ENCODE measurements around the gene GGA2.
"Not testable (repeated sequence)": the region's sequence is repeated elsewhere in the genome, so short reads cannot be mapped to it uniquely, and the experiment has no call there.

The GGA2 gene

DNA sequence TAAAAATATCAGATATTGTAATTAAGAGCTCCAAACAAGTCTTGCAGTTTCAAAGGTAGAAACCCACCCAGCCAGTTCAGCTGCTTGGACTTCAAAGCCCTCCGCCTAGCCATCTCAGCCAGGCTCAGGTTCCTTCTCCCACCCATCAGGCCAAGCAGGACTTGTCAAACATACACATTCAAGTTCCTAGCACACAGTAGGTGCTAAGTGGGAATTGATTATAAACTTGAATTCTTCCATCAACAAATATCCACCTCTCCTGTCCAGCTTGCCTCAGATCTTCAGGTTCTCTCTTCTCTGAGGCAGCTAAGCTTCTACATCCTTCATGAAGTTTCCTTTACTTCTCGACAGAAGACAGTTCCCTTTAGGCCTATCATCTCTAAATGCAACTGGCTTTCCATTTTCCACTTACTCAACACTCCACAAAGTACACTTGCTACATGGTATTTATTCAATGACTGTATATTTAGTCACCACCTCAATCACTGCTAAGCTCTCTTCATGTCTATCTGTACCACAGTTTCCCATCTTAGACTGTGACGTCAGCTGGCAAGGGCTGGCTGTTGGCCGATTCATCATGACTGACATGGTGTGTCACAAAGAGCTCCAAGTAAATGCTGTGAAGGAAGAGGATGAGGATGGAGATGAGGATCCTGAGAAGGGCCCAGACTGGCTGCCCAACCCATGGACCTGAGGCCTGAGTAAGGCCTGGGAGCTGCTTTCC lies 44.0 kb downstream of the GGA2 start:
- DNase-seq = no peak

- no peak for DNase-seq
These were observed 45.1 kb downstream of the GGA2 start for GRCh38 chr16:23465179-23465578.

DNA sequence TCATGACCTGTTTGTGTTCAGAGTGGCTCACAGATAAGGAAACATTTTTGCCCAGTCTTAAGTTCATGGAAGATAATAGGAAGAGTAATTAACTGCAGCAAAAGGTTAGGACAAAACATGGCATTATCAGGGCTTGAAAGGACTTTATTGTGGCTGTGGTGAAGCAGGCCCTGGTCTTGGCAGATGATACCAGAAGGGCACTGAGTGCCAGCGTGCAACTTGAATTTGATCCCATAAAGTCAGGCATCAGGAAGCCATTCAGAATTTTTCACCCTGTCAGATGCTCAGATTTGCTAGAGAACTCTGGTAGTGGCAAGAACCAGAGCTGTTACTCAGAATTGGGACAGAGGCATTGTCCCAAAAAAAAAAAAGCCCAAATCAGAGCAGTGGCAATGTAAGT lies 46.1 kb downstream of the GGA2 start:
- DNase-seq = no peak

DNA sequence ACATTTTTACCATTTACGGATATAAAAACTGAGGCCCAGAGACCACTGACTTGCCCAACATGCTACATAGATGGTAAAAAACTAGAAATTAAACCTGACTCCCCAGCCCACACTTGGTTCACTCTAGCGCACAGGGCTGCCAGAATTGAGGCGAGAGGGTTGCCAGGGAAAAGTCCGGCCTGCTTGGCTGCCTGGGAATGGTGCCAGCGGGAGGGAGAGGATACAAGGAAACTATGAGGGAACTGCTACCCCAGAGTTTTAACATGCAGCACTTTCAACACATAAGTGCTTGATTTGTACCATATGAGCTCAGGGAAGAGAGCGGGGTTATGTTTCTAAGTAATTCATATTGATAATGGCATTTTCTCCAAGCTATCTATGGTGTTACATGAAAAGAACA lies 47.3 kb downstream of the GGA2 start:
- DNase-seq = not testable (repeated sequence)

- no peak for DNase-seq
These were observed 56.8 kb downstream of the GGA2 start for GRCh38 chr16:23453338-23454052.

GRCh38 chr16:23452572-23453337 lies 57.5 kb downstream of the GGA2 start, which contains the start of gene COG7:
Gene COG7, minus strand, starts transcription at chr16:23453189. Its CDS starts 195 bp downstream, at chr16:23452994.
- peak; percentile 91 to 95 (median 94) for DNase-seq

DNA sequence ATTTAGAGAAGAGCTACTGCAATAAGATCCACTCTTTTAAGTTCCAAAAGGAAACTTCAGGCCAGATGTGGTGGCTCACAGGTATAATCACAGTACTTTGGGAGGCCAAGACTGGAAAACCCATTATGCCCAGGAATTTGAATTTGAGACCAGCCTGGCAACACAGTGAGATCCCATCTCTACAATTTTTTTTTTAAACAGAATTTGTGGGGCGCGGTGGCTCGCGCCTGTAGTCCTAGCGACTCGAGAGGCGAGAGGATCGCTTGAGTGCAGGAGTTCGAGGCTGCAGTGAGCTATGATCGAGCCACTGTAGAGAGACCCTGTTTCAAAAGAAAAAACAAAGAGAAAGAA lies 58.1 kb downstream of the GGA2 start:
- peak in 1 of 3 donors; percentile 5 for DNase-seq

GRCh38 chr16:23448392-23448791 lies 61.9 kb downstream of the GGA2 start:
- DNase-seq = no peak

GRCh38 chr16:23437542-23437941 lies 72.8 kb downstream of the GGA2 start:
- DNase-seq = not testable (repeated sequence)

GRCh38 chr16:23436951-23437350 lies 73.3 kb downstream of the GGA2 start:
- DNase-seq = no peak

- DNase-seq = peak; percentile 77 to 79 (median 78)
These were observed 74.8 kb downstream of the GGA2 start for GRCh38 chr16:23435500-23435899.

DNA sequence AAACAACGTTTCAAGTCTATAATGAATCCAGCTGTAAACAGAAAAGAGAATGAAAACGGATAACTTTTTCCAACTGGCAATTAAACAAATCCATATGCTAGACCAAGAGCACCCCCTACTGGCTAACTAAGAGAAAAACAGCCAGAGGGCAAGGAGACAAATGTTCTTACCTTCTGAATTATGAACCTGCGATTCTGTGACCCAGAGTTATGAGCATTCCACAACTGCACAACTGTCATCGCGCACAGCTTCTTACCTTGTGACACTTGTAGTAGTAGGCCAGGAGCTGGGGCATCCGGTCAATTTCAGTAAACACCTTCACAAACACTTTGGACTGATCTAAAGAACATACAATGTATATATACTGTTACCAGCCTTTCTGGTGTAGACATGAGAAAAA lies 75.9 kb downstream of the GGA2 start:
- DNase-seq = peak; percentile 69 to 79 (median 72)

DNA sequence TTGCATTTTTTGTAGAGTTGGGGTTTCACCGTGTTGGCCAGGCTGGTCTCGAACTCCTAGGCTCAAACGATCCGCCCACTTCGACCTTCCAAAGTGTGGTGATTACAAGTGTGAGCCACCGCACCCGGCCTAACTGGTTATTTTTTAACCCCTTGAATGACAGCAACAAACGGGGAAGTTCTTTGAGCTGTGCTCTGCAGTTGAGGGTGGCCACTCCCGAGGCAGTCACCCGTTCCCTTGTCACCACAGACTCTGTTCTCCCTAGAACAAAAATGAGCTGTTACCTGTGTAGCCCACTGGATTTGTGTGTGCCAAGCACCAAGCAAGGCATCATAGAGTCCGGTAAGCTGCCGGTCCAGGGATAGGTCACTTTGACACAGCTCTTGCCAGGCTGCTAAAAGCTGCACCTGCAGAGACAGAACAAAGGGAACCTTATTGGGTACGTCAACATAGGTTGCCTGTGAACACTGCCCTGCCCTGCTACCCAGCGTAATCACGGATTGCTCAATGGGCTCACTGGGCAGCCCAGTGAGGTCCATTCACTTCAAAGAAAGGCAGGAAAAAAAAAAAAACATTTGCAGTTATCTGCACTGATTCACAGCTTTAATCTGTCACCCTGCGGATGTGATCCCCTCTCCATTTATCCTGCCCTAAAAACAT lies 76.9 kb downstream of the GGA2 start:
- no peak for DNase-seq

DNA sequence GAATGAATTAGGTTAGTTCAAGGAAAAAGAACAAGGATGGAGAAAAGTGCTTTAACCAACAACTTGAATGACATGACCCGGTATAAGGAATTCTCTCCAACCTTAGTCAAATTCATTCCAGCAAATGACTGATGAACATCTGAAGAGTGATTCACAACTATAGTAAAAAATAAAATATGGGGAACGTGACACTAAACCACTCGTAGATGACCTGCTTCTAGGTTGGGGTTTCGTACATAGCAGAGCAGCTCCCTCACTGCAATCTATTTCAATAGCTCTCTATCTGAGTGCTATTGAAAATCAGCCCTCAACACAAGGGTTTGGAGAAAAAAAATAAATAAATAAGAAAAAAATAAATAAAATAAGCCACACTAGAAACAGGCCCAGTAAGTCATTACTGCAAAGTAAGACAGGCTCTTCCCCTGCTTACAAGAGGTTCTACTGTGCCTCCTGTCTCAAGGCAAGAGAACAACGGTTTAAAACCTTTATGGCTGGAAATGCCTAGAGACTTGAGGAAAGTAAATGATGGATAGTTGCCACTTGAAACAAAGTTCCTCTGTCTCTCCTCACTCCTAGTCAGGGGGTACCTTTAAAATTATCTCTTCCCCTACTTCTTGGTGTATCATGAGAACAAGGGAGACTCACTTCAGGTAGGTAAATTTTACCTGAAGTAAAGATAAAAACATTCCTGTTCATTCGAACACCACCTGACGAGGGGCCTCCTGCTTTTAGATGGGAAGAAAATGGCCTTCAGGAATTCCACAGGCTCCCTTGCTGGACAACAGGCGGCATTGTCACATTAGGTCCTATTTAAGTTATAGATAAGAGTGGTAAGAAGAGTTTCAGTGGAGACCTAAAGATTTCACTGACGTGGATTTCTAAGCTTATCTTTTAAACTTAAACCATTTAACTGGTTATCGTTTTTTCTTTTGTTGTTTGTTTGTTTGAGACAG lies 77.8 kb downstream of the GGA2 start:
- no peak for DNase-seq

- peak; percentile 16 to 46 (median 24) for DNase-seq
These were observed 81.9 kb downstream of the GGA2 start for GRCh38 chr16:23428351-23428750.

DNA sequence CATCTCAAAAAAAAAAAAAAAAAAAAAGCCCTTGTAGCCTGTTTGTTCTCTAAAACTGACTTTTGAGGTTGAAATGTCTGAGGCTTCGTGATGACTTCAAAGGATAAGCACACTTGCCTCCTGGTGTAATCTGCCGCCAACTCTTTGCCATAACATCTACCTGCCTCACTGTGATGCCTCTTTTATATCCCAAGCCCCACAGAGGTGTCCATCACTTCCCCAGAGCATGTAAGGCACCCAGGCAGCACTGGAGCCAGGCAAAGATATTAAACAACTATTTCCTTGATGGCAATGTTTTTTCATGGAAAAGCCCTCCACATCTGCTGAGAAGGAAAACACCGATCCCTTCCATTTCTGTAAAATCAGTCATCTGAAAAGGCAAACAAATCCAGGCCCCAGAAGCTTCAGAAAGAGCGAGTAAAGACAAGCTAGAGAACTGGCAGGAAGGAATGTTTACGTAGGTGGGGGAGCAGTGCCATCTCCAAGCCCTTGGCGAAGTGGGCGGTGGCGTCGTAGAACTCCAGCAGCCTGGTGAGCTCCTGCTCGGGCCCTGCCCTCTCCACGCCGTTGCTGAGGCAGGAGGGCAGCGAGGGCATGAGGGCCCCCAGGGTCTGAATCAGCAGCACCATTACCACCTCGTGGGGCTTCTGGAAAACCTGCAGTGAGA lies 85.9 kb downstream of the GGA2 start:
- DNase-seq = no peak

DNA sequence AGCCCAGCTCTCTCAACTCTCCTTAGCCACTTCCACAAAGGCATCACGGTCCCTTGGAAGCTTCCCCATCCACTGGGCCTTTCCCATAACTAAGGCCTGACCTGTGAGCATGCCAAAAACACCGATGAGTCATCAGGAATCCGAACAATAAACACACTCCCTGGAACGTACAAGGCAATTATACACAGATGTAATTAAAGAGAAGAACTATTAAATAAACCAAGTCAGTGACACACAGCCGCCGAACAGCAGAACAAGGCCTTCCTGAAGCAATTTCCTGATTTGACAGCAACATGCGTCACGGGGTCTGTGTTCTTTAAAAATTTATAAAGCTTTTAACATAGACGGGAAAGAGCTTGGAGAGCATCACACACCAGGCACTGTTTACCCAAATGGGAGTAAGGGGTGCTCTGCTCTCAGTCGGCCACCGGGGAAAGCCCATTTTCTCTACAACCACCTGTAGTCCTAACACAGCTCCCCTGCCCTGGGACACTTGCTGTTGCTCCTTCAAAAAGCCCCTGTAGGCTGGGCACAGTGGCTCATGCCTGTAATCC lies 86.7 kb downstream of the GGA2 start:
- no peak for DNase-seq

- DNase-seq = no peak
These were observed 90.3 kb downstream of the GGA2 start for GRCh38 chr16:23420011-23420410.

DNA sequence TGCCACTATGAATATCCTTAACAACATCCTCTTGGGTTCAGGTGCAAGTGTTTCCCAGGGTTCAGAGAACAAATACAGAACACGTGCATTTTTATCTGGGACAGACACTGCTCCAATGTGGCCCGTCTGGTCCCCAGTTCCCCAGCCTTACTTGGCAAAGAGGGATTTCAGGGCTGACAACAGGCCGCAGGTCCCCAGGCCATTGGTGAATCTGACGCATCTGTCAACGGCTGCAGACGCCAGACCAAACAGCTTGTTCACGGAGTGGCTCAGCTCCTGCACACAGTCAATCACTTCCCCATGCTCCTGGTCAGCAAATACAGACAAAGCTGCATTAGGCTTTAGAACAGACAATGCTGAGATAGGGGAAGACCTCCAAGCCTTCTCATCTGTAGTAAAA lies 93.5 kb downstream of the GGA2 start:
- DNase-seq = no peak

- DNase-seq = no peak
These were observed 95.6 kb downstream of the GGA2 start for GRCh38 chr16:23414731-23415130.

All from suppressor macrophage treated with lipopolysaccharide for 1 hour (primary cell).